HepG2 (cell line): ENCODE results near the gene RGL1. TPM values are rescaled to one million over a fixed set of nuclear protein-coding genes. Genes with fewer than 3 reads are reported as not detected.

Experiments used
- ATAC-seq: fragments of 200-7000 bp; cut with Tn5 transposase; 3 replicates; pipeline ENCODE4 v1.9.1; 2020; ENCODE audit warnings: mild to moderate bottlenecking, moderate library complexity
- BruUV-seq: library from RNA; stranded (reverse); fragments of 400-500 nt; replicated peaks from 2 replicates; lab custom pipeline; 2021; lab: Mats Ljungman, UMichigan
- CTCF ChIA-PET: fragments of 300-600 bp; formaldehyde crosslinking; extraction: SDS; loops from one replicate; lab custom pipeline; 2021; ENCODE audit warnings: low total read pairs, inconsistent platforms, low intra/inter-chr PET ratio; lab: Yijun Ruan, JAX
- POLR2A ChIA-PET: fragments of 350-600 bp; sonication (Branson Sonifier 250); formaldehyde crosslinking; loops from one replicate; lab custom pipeline; 2020; ENCODE audit warnings: antibody characterized with exemption, inconsistent platforms; lab: Yijun Ruan, JAX
- DNase-seq: peaks from one replicate; pipeline ENCODE4 v3.0.0-alpha.2; 2015; ENCODE audit warnings: low spot score
- FAIRE-seq: peaks from 3 replicates; lab custom pipeline; 2011; peaks lifted over from hg19 to GRCh38; lab: Jason Lieb, UNC
- H2AFZ ChIP-seq: one replicate; pipeline ENCODE4 v1.6.1; 2011; ENCODE audit warnings: low read length, inconsistent platforms
- H3K27ac ChIP-seq: fragments of 300-600 bp; 3 replicates; pipeline ENCODE4 v1.8.0; 2011; ENCODE audit warnings: mixed run types, mild to moderate bottlenecking, mixed read lengths, low read length, inconsistent platforms; ENCODE audit not compliant: insufficient read depth; ENCODE audit errors: extremely low read length
- H3K27me3 ChIP-seq, 2 experiments: fragments of 200-600 bp in 1 of 2; 2 replicates in 1 of 2; 3 replicates in 1 of 2; pipeline versions ENCODE4 v1.6.0 to v1.8.0; 2011; ENCODE audit warnings: low read length in 2 of 2, mild to moderate bottlenecking in 2 of 2, moderate library complexity in 2 of 2, inconsistent platforms in 1 of 2; ENCODE audit not compliant: insufficient read depth in 2 of 2, control insufficient read depth in 1 of 2
- H3K36me3 ChIP-seq, 2 experiments: fragments of 200-600 bp in 1 of 2; replicated peaks in 1 of 2; 2 replicates in 1 of 2; 3 replicates in 1 of 2; pipeline versions ENCODE4 v1.5.1 to v1.8.0; 2011; ENCODE audit warnings: low read length in 2 of 2, inconsistent platforms in 1 of 2; ENCODE audit not compliant: insufficient read depth in 2 of 2, control insufficient read depth in 1 of 2
- H3K4me1 ChIP-seq: 2 replicates; pipeline ENCODE4 v1.5.1; 2012; ENCODE audit warnings: low read length, inconsistent platforms; ENCODE audit not compliant: insufficient read depth
- H3K4me2 ChIP-seq: 2 replicates; pipeline ENCODE4 v1.6.0; 2011; ENCODE audit warnings: low read depth, low read length, inconsistent platforms
- H3K4me3 ChIP-seq, 3 experiments: fragments of 200-600 bp in 1 of 3; sonication (generic), shearing (Covaris generic) in 1 of 3; replicated peaks in 1 of 3; 2 replicates each; pipeline ENCODE4 v1.5.1; 2011 to 2016; ENCODE audit warnings: low read length in 3 of 3, inconsistent platforms in 2 of 3, low read depth in 2 of 3, mild to moderate bottlenecking in 2 of 3, control low read depth in 1 of 3, mixed read lengths in 1 of 3; ENCODE audit not compliant: insufficient read depth in 1 of 3
- H3K79me2 ChIP-seq: one replicate; pipeline ENCODE4 v1.6.1; 2011; ENCODE audit warnings: low read length, inconsistent platforms; ENCODE audit not compliant: insufficient read depth
- H3K9ac ChIP-seq: 2 replicates; pipeline ENCODE4 v1.6.0; 2011; ENCODE audit warnings: mild to moderate bottlenecking, low read depth, low read length, inconsistent platforms; ENCODE audit not compliant: insufficient read depth
- H3K9me3 ChIP-seq: 2 replicates; pipeline ENCODE4 v1.5.1; 2012; ENCODE audit warnings: mild to moderate bottlenecking, low read length
- H4K20me1 ChIP-seq: 2 replicates; pipeline ENCODE4 v1.6.0; 2011; ENCODE audit warnings: inconsistent platforms, mild to moderate bottlenecking, low read length, moderate library complexity; ENCODE audit not compliant: insufficient read depth
- AKAP8 ChIP-seq: sonication (generic); formaldehyde crosslinking; IDR thresholded peaks from 2 replicates; pipeline ENCODE4 v1.5.1; 2020; ENCODE audit warnings: mild to moderate bottlenecking, missing genetic modification reagents
- CENPT ChIP-seq: sonication (generic); formaldehyde crosslinking; IDR thresholded peaks from 2 replicates; pipeline ENCODE4 v1.8.0; 2022; ENCODE audit warnings: low read depth, mild to moderate bottlenecking, moderate library complexity, missing genetic modification reagents
- CREB1 ChIP-seq, 2 experiments: fragments of 450-650 bp in 1 of 2; IDR thresholded peaks; 2 replicates each; pipeline ENCODE4 v1.6.1; 2016 to 2017; ENCODE audit warnings: control low read depth in 1 of 2, mild to moderate bottlenecking in 1 of 2, missing compliant biosample characterization in 1 of 2, missing genetic modification characterization in 1 of 2
- GPN1 ChIP-seq: sonication (generic); formaldehyde crosslinking; IDR thresholded peaks from 2 replicates; pipeline ENCODE4 v1.5.1; 2020; ENCODE audit warnings: missing genetic modification reagents, borderline replicate concordance
- TBL1XR1 ChIP-seq: fragments of 150-350 bp; IDR thresholded peaks from 2 replicates; pipeline ENCODE4 v1.6.1; 2014; ENCODE audit warnings: borderline replicate concordance, low read length; ENCODE audit not compliant: partially characterized antibody
- TCF12 ChIP-seq, 2 experiments: fragments of 450-650 bp in 1 of 2; sonication (generic) in 1 of 2; formaldehyde crosslinking in 1 of 2; IDR thresholded peaks; 2 replicates each; pipeline versions ENCODE4 v1.6.1 to v1.8.0; 2017 to 2022; ENCODE audit warnings: antibody characterized with exemption in 1 of 2, mild to moderate bottlenecking in 1 of 2, missing genetic modification reagents in 1 of 2, moderate library complexity in 1 of 2
- ZBTB8A ChIP-seq: sonication (generic); formaldehyde crosslinking; IDR thresholded peaks from 2 replicates; pipeline ENCODE4 v1.4.0; 2020; ENCODE audit warnings: mild to moderate bottlenecking, low read depth, missing genetic modification reagents, borderline replicate concordance
- ZNF451 ChIP-seq: sonication (generic); formaldehyde crosslinking; IDR thresholded peaks from 2 replicates; pipeline ENCODE4 v1.5.0; 2020; ENCODE audit warnings: mild to moderate bottlenecking, missing genetic modification reagents
- ZNF720 ChIP-seq: sonication (generic); formaldehyde crosslinking; IDR thresholded peaks from 2 replicates; pipeline ENCODE4 v1.4.0; 2020; ENCODE audit warnings: missing genetic modification reagents
- WGBS: methylation state at CpG from one replicate; pipeline ENCODE4 v1.1.6; 2017; ENCODE audit warnings: low lambda C conversion rate; 5-methylcytosine and 5-hydroxymethylcytosine counted together
- in situ Hi-C: cut with HindIII; loops from 2 replicates; pipeline ENCODE4 v1.10.0; 2017; ENCODE audit warnings: low pct_unique_long_range_greater_than_20kb; ENCODE audit not compliant: extremely low pct_ligation_motif_present
- intact Hi-C: fragments of 100-400 bp; cut with micrococcal nuclease; formaldehyde crosslinking; loops from one replicate; pipeline ENCODE4 v1.10.0; 2022; ENCODE audit not compliant: unreplicated experiment
- polyA plus RNA-seq, 8 experiments: library from polyadenylated mRNA; depleted of rRNA in 3 of 8; stranded (reverse) in 7 of 8; unstranded in 1 of 8; fragments of >200 nt; fragmentation: Illumina TruSeq in 4 of 8; extraction: Trizol in 4 of 8; gene quantifications; 2 replicates each; pipeline versions ENCODE4 v1.2.1 to v1.2.3, GENCODE V29; 2011 to 2016; ENCODE audit warnings: low read depth in 4 of 8, missing spikeins in 1 of 8, mixed read lengths in 1 of 8; ENCODE audit not compliant: insufficient read depth in 1 of 8
- total RNA-seq, 5 experiments: library from RNA; depleted of rRNA; stranded (reverse); fragments of >200 nt; fragmentation: Illumina TruSeq; extraction: Trizol; gene quantifications; 2 replicates each; pipeline ENCODE4 v1.2.3, GENCODE V29; 2016; ENCODE audit warnings: low read depth in 1 of 5
- TF ChIP-seq, protein P1 (sequence below): sonication (generic); formaldehyde crosslinking; IDR thresholded peaks from 2 replicates; pipeline ENCODE4 v1.9.0; 2021; ENCODE audit warnings: missing genetic modification reagents, mild to moderate bottlenecking, borderline replicate concordance
- TF ChIP-seq, protein P2 (sequence below): IDR thresholded peaks from 2 replicates; pipeline ENCODE4 v1.6.1; 2016; ENCODE audit warnings: missing compliant biosample characterization, missing genetic modification reagents, borderline replicate concordance
- TF ChIP-seq, protein P3 (sequence below): sonication (generic); formaldehyde crosslinking; IDR thresholded peaks from 2 replicates; pipeline ENCODE4 v1.4.0; 2020; ENCODE audit warnings: mild to moderate bottlenecking, missing genetic modification reagents
- TF ChIP-seq, protein P4 (sequence below): IDR thresholded peaks from 2 replicates; pipeline ENCODE4 v1.6.1; 2016
- TF ChIP-seq, protein P5 (sequence below): sonication (generic); formaldehyde crosslinking; IDR thresholded peaks from 2 replicates; pipeline ENCODE4 v1.8.0; 2022; ENCODE audit warnings: mild to moderate bottlenecking, missing genetic modification reagents, borderline replicate concordance

Gene RGL1
- total and polyA plus RNA-seq, 2 of the 13 experiments (the other 11 are each of a cell fraction or from before 2014, with no cell fraction given) = 3.5 to 4.7 TPM

DNA sequence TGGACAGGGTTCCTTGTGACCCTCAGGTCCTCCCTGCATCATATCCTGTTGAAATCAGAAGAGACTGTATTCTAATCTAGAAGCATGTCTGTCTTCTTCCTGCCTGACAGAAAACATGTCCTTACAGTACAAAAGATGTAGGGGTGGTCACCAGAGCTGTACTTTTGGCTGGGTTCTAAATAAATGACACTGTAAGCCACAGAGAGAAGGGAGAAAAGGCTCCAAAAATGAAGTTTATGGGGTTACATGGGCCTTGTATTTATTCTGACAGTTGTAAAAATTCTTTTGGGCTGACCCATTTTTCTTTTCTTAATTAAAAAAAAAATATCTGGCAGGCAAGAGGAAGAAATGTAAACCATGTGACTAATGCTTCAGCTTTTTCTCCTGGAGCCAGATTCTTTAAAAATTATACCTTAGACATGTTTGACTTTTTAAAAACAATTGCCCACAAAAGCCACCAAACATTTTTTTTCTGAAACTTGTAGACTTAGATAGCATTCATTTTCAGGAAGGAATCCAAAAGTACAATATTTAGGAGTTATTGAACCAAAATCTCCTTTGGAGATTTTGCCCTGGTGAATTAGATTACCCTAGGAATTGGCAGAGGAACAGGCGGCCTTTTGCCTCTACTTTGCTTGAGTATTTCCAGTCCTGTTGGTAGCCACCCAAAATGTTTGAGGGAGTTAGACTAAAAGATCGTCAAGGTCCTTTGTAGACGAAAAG, 17.1 kb downstream of the RGL1 start:
- no peak overlapping the region for H3K4me2 ChIP-seq
- no peak for FAIRE-seq
- no peak overlapping the region for H3K4me3 ChIP-seq
- in situ Hi-C loops (no loop called here), intact Hi-C loops (no loop called here)
- no peak overlapping the region for H3K9ac ChIP-seq
- H3K9me3 ChIP-seq = no peaks in the 10 kb centered on the region
- no peaks in the 10 kb centered on the region for H3K36me3 ChIP-seq
- BruUV-seq = no TSS peak
- H3K27ac ChIP-seq = no peak overlapping the region
- no peaks in the 10 kb centered on the region; the same call in 1 of the 2 replicates for H4K20me1 ChIP-seq
- no peaks in the 10 kb centered on the region; a peak in 1 of 5 replicates for H3K27me3 ChIP-seq
- 94% methylated on average over 3 of the region's 3 CpGs for WGBS
- TF ChIP-seq, protein P1, sequence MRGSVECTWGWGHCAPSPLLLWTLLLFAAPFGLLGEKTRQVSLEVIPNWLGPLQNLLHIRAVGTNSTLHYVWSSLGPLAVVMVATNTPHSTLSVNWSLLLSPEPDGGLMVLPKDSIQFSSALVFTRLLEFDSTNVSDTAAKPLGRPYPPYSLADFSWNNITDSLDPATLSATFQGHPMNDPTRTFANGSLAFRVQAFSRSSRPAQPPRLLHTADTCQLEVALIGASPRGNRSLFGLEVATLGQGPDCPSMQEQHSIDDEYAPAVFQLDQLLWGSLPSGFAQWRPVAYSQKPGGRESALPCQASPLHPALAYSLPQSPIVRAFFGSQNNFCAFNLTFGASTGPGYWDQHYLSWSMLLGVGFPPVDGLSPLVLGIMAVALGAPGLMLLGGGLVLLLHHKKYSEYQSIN (CRISPR knock-in tag) = no peak
- TF ChIP-seq, protein P2, sequence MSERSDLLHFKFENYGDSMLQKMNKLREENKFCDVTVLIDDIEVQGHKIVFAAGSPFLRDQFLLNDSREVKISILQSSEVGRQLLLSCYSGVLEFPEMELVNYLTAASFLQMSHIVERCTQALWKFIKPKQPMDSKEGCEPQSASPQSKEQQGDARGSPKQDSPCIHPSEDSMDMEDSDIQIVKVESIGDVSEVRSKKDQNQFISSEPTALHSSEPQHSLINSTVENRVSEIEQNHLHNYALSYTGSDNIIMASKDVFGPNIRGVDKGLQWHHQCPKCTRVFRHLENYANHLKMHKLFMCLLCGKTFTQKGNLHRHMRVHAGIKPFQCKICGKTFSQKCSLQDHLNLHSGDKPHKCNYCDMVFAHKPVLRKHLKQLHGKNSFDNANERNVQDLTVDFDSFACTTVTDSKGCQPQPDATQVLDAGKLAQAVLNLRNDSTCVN (CRISPR knock-in tag) = no peak
- TF ChIP-seq, protein P3, sequence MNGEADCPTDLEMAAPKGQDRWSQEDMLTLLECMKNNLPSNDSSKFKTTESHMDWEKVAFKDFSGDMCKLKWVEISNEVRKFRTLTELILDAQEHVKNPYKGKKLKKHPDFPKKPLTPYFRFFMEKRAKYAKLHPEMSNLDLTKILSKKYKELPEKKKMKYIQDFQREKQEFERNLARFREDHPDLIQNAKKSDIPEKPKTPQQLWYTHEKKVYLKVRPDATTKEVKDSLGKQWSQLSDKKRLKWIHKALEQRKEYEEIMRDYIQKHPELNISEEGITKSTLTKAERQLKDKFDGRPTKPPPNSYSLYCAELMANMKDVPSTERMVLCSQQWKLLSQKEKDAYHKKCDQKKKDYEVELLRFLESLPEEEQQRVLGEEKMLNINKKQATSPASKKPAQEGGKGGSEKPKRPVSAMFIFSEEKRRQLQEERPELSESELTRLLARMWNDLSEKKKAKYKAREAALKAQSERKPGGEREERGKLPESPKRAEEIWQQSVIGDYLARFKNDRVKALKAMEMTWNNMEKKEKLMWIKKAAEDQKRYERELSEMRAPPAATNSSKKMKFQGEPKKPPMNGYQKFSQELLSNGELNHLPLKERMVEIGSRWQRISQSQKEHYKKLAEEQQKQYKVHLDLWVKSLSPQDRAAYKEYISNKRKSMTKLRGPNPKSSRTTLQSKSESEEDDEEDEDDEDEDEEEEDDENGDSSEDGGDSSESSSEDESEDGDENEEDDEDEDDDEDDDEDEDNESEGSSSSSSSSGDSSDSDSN (CRISPR knock-in tag) = no peak
- no peak for TF ChIP-seq CREB1 (IDR thresholded peaks at IDR 0.05)
- TF ChIP-seq CREB1 (CRISPR knock-in tag; IDR thresholded peaks at IDR 0.05) = no peak
- TF ChIP-seq TCF12 (IDR thresholded peaks at IDR 0.05) = no peak
- TF ChIP-seq TCF12 (CRISPR knock-in tag; IDR thresholded peaks at IDR 0.05) = no peak
- TF ChIP-seq, protein P4, sequence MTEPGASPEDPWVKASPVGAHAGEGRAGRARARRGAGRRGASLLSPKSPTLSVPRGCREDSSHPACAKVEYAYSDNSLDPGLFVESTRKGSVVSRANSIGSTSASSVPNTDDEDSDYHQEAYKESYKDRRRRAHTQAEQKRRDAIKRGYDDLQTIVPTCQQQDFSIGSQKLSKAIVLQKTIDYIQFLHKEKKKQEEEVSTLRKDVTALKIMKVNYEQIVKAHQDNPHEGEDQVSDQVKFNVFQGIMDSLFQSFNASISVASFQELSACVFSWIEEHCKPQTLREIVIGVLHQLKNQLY (CRISPR knock-in tag) = no peak
- no peak for TF ChIP-seq ZNF720 (CRISPR knock-in tag)
- TF ChIP-seq ZBTB8A = no peak
- TF ChIP-seq, protein P5, sequence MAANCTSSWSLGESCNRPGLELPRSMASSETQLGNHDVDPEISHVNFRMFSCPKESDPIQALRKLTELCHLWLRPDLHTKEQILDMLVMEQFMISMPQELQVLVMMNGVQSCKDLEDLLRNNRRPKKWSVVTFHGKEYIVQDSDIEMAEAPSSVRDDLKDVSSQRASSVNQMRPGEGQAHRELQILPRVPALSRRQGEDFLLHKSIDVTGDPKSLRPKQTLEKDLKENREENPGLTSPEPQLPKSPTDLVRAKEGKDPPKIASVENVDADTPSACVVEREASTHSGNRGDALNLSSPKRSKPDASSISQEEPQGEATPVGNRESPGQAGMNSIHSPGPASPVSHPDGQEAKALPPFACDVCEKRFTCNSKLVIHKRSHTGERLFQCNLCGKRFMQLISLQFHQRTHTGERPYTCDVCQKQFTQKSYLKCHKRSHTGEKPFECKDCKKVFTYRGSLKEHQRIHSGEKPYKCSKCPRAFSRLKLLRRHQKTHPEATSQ (CRISPR knock-in tag) = no peak
- TF ChIP-seq CENPT (CRISPR knock-in tag) = no peak
- TF ChIP-seq GPN1 = no peak
- TF ChIP-seq TBL1XR1 = no peak
- no peak for TF ChIP-seq ZNF451
- no peak for TF ChIP-seq AKAP8 (CRISPR knock-in tag)
- TF ChIP-seq, all 625 proteins: peak for 0
- H3K79me2 ChIP-seq = no peaks in the 10 kb centered on the region
- ATAC-seq (no peak), DNase-seq (no peak)
- H3K4me1 ChIP-seq = no peaks in the 10 kb centered on the region
- ChIA-PET CTCF (no interaction called here), POLR2A (no interaction called here)
- H2AFZ ChIP-seq = no peak overlapping the region
